ENCODE results near the gene BNIP1.

- TF ChIP-seq POLR2A (IDR thresholded peaks at IDR 0.05) (no peak), EP300 (IDR thresholded peaks at IDR 0.05) (no peak)
Observed at GRCh38 chr5:173139631-173140030, 4.7 kb upstream of the BNIP1 start.

All from ovary (tissue), 1 donor.